Skeletal muscle tissue (tissue), 4 donors: ENCODE data around the gene PHLDB1. TPM values are rescaled to one million over a fixed set of nuclear protein-coding genes. Genes with fewer than 3 reads are reported as not detected.

Experiments
- H3K27ac ChIP-seq: one replicate; pipeline ENCODE4 v1.7.0; 2013; ENCODE audit warnings: mild to moderate bottlenecking, low read depth, low read length, inconsistent platforms
- H3K27me3 ChIP-seq, 3 donors: one replicate each; pipeline ENCODE4 v1.7.0; 2013; ENCODE audit warnings: low read length in 3 of 3; ENCODE audit not compliant: control insufficient read depth in 3 of 3, insufficient read depth in 3 of 3
- H3K36me3 ChIP-seq, 3 donors: one replicate each; pipeline ENCODE4 v1.7.0; 2013; ENCODE audit warnings: low read length in 3 of 3; ENCODE audit not compliant: control insufficient read depth in 3 of 3, insufficient read depth in 3 of 3
- H3K4me1 ChIP-seq, 3 donors: one replicate each; pipeline ENCODE4 v1.7.0; 2013; ENCODE audit warnings: low read length in 3 of 3, mild to moderate bottlenecking in 3 of 3; ENCODE audit not compliant: control insufficient read depth in 3 of 3, insufficient read depth in 3 of 3
- H3K4me3 ChIP-seq, 3 donors: one replicate each; pipeline ENCODE4 v1.7.0; 2013; ENCODE audit warnings: low read length in 3 of 3
- H3K9ac ChIP-seq, 3 donors: one replicate each; pipeline ENCODE4 v1.7.0; 2013; ENCODE audit warnings: low read length in 3 of 3, mild to moderate bottlenecking in 3 of 3, moderate library complexity in 2 of 3, low read depth in 1 of 3
- H3K9me3 ChIP-seq, 3 donors: one replicate each; pipeline ENCODE4 v1.7.0; 2013; ENCODE audit warnings: low read length in 3 of 3; ENCODE audit not compliant: control insufficient read depth in 3 of 3
- total RNA-seq: library from RNA; depleted of rRNA; stranded (reverse); fragments of >200 nt; gene quantifications from one replicate; pipeline ENCODE4 v1.2.3, GENCODE V29; 2014
- donor health status: Osteomylitis.

The PHLDB1 gene
- total RNA-seq, 1 donor from 2014 or later, result 54.8 TPM

- Histone ChIP-seq H3K9me3 (no peaks in the 10 kb centered on the region), H3K27me3 (peaks cover 0 to 10% (median 10%) of the 10 kb centered on the region in 3 donors), H3K36me3 (peaks cover 33 to 48% (median 36%) of the 10 kb centered on the region in 3 donors), H3K9ac (no peak overlapping the region), H3K4me1 (peaks cover 13 to 22% (median 19%) of the 10 kb centered on the region in 3 donors), H3K4me3 (no peak overlapping the region), H3K27ac (no peak overlapping the region)
Measured at GRCh38 chr11:118656563-118657165, 49.2 kb downstream of the PHLDB1 start.

GRCh38 chr11:118657238-118657637 lies 49.8 kb downstream of the PHLDB1 start:
- Histone ChIP-seq H3K9ac (no peak overlapping the region), H3K4me1 (peaks cover 9 to 19% (median 18%) of the 10 kb centered on the region in 3 donors), H3K36me3 (peaks cover 30 to 43% (median 32%) of the 10 kb centered on the region in 3 donors), H3K9me3 (no peaks in the 10 kb centered on the region), H3K27ac (no peak overlapping the region), H3K27me3 (peaks cover 0 to 10% (median 10%) of the 10 kb centered on the region in 3 donors), H3K4me3 (no peak overlapping the region)

GRCh38 chr11:118657709-118658428 lies 50.5 kb downstream of the PHLDB1 start:
- peaks cover 9 to 18% (median 15%) of the 10 kb centered on the region in 3 donors for H3K4me1 ChIP-seq
- H3K27me3 ChIP-seq, result peaks cover 0 to 10% (median 10%) of the 10 kb centered on the region in 3 donors
- peaks cover 27 to 37% (median 27%) of the 10 kb centered on the region in 3 donors for H3K36me3 ChIP-seq
- H3K9me3 ChIP-seq, result no peaks in the 10 kb centered on the region
- H3K27ac ChIP-seq, result no peak overlapping the region
- H3K4me3 ChIP-seq, result no peak overlapping the region
- no peak overlapping the region for H3K9ac ChIP-seq

- Histone ChIP-seq H3K27ac (peak overlapping the region; percentile 48), H3K36me3 (peaks cover 21 to 30% (median 24%) of the 10 kb centered on the region in 3 donors), H3K9ac (peak overlapping the region in 1 of 3 donors; percentile 45), H3K4me1 (peaks cover 9 to 18% (median 13%) of the 10 kb centered on the region in 3 donors), H3K27me3 (peaks cover 0 to 10% (median 10%) of the 10 kb centered on the region in 3 donors), H3K4me3 (peak overlapping the region in 1 of 3 donors; percentile 7), H3K9me3 (no peaks in the 10 kb centered on the region)
Measured at GRCh38 chr11:118658429-118659313, 51.3 kb downstream of the PHLDB1 start.

GRCh38 chr11:118659314-118659952 lies 52.0 kb downstream of the PHLDB1 start:
- peak overlapping the region in 2 of 3 donors; percentile 38 to 45 for H3K9ac ChIP-seq
- peaks cover 15 to 25% (median 20%) of the 10 kb centered on the region in 3 donors for H3K36me3 ChIP-seq
- no peaks in the 10 kb centered on the region for H3K9me3 ChIP-seq
- H3K27me3 ChIP-seq, result peaks cover 0 to 10% (median 10%) of the 10 kb centered on the region in 3 donors
- peak overlapping the region; percentile 48 for H3K27ac ChIP-seq
- peaks cover 9 to 18% (median 13%) of the 10 kb centered on the region in 3 donors for H3K4me1 ChIP-seq
- peak overlapping the region in 2 of 3 donors; percentile 7 to 29 for H3K4me3 ChIP-seq

GRCh38 chr11:118659953-118660680 lies 52.7 kb downstream of the PHLDB1 start:
- peak overlapping the region in 2 of 3 donors; percentile 38 to 40 for H3K9ac ChIP-seq
- H3K27ac ChIP-seq, result no peak overlapping the region
- H3K9me3 ChIP-seq, result no peaks in the 10 kb centered on the region
- H3K27me3 ChIP-seq, result peaks cover 0 to 10% (median 10%) of the 10 kb centered on the region in 3 donors
- peaks cover 13 to 21% (median 20%) of the 10 kb centered on the region in 3 donors for H3K36me3 ChIP-seq
- peak overlapping the region in 1 of 3 donors; percentile 6 for H3K4me3 ChIP-seq
- H3K4me1 ChIP-seq, result peaks cover 9 to 18% (median 13%) of the 10 kb centered on the region in 3 donors

GRCh38 chr11:118660681-118661424 lies 53.4 kb downstream of the PHLDB1 start:
- H3K36me3 ChIP-seq, result peaks cover 6 to 15% (median 13%) of the 10 kb centered on the region in 3 donors
- no peak overlapping the region for H3K27ac ChIP-seq
- H3K9me3 ChIP-seq, result no peaks in the 10 kb centered on the region
- H3K4me3 ChIP-seq, result no peak overlapping the region
- peaks cover 0 to 10% (median 10%) of the 10 kb centered on the region in 3 donors for H3K27me3 ChIP-seq
- H3K9ac ChIP-seq, result no peak overlapping the region
- H3K4me1 ChIP-seq, result peaks cover 9 to 18% (median 15%) of the 10 kb centered on the region in 3 donors

GRCh38 chr11:118661425-118662301 lies 54.2 kb downstream of the PHLDB1 start:
- no peak overlapping the region for H3K4me3 ChIP-seq
- H3K27me3 ChIP-seq, result peaks cover 0 to 10% (median 10%) of the 10 kb centered on the region in 3 donors
- H3K9me3 ChIP-seq, result no peaks in the 10 kb centered on the region

More at GRCh38 chr11:118661425-118662301, 54.2 kb downstream of the PHLDB1 start:
- Histone ChIP-seq H3K9ac (no peak overlapping the region), H3K36me3 (peaks cover under 1 to 9% (median 6%) of the 10 kb centered on the region in 3 donors), H3K27ac (no peak overlapping the region), H3K4me1 (peaks cover 9 to 18% (median 15%) of the 10 kb centered on the region in 3 donors)
